Measurements from ENCODE around the gene SPRED3.
"Not testable (repeated sequence)": the region's sequence is repeated elsewhere in the genome, so short reads cannot be mapped to it uniquely, and the experiment has no call there.

Gene SPRED3

DNA sequence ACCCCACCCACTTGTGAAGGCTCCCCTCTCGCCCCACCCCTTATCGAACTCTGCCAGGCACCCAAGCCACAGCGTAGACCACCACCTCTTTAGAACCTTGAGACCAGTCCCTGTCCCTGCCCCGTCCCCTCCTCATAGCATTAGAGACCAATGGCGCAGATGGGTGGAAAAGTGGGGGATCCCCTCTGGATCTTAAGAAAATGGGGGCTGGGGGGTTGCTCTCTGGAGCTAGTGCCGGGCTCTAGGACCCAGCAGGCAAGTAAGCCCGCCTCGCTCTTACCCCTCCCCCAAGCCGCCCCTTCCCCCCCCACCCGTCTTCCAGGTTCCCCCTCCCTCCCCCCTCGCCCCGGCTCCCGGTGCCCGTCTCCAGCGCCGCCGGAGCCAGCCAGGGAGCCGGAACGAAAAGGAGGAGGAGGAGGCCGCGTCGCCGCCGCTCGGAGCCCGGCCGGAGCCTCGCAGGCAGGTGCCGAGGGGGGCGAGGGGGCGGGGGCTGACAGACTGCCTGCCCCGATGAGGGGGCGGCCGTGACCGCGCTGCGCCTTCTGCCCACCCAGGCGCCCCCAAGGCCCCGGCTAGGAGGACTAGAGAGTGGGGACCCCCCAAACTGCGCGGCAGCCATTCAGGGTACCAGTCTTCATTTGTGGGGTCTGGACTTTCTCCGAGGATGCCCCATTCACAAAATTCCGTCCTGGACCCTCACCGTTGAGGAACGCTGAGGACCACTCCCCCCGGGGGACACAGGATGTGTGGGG is at the start of gene SPRED3:
TSS of gene SPRED3 (plus strand) at position 349 of the 752 bp plus-strand sequence. CDS start 1,606 bp downstream, outside the sequence.
- DNase-seq: no peak

- not testable (repeated sequence) for DNase-seq
These were observed 49.5 kb upstream of the SPRED3 start for GRCh38 chr19:38339011-38339410.

DNA sequence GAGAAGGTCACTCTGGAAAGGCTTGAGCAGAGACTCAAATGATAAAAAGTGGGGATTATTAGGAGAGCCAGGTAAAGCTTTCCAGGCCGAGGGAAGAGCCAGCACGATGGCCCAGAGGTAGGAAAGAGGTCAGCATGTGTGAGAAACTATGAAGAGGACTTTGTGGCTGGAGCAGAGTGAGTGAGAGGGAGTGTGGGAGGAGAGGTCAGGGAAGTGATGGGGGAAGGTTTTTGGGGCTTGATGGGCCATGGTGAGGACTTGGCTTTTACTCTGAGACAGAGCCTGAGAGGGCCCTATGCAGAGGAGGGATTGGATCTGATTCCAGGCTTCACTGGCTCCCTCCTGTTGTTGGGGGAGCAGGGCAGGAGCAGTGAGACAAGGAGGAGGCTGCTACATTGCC is 47.6 kb upstream of the SPRED3 start:
- no peak for DNase-seq

DNA sequence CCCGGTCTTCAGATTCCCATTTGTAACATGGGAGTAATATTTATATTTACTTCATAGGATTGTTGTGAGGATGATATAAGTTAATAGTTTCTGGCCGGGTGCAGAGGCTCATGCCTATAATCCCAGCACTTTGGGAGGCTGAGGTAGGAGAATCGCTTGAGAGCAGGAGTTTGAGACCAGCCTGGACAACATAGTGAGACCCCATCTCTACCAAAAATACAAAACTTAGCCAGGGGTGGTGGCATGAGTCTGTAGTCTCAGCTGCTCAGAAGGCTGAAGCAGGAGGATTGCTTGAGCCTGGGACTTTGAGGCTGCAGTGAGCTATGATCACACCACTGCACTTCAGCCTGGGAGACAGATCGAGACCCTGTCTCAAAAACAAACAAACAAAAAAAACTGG is 41.7 kb upstream of the SPRED3 start:
- no peak for DNase-seq

DNA sequence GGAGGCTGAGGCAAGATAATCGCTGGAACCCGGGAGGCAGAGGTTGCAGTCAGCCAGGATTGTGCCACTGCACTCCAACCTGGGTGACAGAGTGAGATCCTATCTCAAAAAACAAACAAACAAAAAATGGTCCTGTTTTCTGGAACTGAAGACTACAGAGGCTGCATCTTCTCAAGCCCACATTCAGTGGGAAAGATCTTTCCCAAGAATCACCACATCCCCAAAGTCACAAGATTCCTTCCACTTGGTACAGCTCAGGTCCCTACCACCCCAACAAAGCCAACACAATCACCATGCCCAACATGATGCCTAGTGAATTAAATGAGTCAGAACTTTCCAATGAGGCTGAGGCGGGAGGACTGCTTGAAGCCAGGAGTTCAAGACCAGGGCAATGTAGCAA is 37.6 kb upstream of the SPRED3 start:
- no peak for DNase-seq

GRCh38 chr19:38351865-38352395 is 36.6 kb upstream of the SPRED3 start:
- DNase-seq: no peak

- no peak for DNase-seq
These were observed 35.9 kb upstream of the SPRED3 start for GRCh38 chr19:38352611-38353010.

DNA sequence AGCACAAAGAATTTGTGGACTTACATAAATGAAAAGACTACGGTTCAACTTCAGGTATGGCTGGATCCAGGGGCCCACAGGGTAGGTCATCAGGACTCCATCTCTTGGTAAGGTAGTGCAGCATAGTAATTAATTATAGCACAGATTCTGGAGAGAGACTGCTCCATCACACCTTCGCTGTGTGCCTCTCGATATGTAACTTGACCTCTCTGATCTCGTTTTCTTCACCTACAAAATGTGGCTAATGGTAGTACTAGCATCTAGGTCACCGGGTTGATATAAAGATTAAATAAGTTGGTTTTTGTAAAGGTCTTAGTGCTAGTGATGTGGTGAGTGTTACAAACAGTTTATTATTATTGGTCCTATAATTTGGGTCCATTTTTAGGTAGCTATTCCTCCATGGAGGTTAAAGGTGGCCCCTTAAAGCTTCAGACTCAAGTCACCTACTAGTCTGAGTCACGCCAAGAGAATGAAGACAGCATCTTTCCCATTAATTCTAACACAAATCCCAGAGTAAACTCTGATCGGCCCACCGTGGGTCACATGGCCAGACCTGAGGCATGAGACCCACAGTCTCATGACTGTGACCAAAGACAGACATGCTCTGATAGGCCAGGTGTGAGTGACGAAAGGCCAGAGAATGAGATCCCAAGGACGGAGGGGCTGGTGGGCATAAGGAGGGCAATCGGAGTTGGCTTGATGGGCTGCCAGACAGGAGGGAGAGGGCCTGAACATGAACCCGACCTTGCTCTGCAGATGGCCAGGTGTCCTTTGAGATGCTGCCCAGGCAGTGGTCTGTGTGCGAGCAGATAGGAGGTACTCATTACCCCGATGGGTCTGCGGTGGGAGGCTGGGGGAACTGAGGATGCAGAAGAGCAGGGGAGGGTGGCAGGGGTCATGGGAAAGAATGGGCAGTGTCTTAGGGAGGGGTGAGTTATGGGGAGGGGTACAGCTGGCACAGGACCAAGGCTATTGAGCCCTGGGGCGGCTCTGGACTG is 32.5 kb upstream of the SPRED3 start:
- no peak for DNase-seq

GRCh38 chr19:38358071-38358470 is 30.4 kb upstream of the SPRED3 start:
- no peak for DNase-seq

- no peak for DNase-seq
These were observed 29.1 kb upstream of the SPRED3 start for GRCh38 chr19:38359242-38360021.

DNA sequence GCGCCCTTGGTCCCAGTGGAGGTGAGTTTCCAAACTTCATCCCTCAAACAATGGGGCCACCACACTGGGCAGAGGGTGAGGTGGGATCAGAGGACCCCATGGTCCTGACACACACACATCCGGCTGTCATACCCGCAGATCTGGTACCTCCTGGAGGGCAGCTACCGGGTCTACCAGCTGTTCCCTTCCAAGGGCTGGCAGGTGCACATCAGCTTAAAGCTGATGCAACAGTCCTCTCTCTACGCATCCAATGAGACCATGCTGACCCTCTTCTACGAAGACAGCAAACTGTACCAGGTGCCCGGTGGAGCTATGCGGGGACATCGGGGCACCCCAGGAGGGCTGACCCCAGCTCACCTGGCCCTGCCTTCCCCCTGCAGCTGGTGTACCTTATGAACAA is 28.1 kb upstream of the SPRED3 start:
- DNase-seq: no peak

DNA sequence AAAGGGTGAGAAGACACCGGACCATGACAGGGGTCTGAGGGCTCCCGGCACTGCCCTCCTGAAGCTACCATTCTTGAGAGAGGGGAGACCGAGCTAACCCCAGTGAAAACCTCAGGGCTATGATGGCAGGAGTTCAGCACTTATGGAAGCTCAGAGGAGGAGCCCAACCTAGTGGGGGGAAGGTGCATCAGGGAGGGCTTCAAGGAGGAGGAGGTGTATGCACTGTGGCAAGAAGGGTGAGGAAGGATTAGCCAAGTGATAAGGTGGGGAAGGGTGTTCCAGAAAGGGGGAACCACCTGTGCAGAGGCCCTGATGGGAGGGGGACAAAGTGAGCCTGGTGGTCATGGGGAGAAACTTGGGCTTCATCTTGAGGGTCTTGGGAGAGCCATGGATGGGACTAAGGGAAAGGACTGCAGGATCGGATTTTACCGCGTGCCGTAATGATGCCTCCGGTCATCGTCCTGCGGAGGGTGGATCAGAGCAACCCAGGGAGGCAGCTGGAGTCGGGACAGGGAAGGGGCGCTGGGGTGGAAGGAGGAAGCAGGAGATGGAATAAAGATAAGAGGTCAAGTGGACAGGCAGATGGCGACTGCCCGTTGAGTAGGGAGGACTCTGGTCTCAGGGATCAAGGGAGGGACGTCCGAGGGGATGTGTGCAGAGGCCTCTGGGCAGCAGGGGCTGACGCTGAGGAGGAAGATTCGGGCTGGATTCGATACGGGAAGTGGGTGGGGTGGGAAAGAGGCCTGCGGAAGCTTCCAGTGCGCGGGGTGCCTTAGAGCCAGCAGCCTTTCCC is 27.5 kb upstream of the SPRED3 start:
- DNase-seq: no peak

DNA sequence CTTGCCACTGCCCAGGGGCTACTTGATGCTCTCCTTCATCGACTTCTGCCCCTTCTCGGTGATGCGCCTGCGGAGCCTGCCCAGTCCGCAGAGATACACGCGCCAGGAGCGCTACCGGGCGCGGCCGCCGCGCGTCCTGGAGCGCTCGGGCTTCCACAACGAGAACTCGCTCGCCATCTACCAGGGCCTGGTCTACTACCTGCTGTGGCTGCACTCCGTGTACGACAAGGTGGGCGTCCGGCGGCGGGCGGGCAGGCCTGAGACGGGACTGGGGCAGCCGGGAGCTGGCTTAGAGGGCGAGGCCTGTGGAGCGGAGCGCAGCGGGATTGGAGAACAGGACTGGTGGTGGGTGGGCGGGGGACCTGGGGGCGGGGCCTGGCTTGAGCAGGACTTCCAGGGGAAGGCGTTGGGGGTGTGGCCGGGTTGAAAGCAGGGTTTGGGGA is 26.8 kb upstream of the SPRED3 start:
- no peak for DNase-seq

- DNase-seq: no peak
These were observed 26.2 kb upstream of the SPRED3 start for GRCh38 chr19:38362076-38362945.

DNA sequence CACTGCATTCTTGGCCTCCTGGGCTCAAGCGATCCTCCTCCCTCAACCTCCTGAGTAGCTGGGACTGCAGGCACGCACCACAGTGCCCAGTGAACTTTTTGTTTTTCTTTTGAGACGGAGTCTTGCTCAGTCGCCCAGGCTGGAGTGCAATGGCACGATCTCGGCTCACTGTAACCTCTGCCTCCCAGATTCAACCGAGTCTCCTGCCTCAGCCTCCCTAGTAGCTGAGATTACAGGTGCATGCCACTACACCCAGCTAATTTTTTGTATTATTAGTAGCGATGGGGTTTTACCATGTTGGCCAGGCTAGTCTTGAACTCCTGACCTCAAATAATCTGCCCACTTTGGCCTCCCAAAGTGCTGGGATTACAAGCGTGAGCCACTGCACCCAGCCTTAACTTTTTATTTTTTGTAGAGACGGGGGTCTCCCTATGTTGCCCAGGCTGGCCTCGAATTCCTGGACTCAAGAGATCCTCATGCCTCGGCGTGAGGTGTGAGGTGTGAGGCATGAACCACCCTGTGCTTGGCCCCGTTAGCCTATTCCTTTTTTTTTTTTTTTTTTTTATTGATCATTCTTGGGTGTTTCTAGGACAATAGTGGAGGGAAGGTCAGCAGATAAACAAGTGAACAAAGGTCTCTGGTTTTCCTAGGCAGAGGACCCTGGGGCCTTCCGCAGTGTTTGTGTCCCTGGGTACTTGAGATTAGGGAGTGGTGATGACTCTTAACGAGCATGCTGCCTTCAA is 25.4 kb upstream of the SPRED3 start:
- DNase-seq: not testable (repeated sequence)

GRCh38 chr19:38367041-38367440 is 21.5 kb upstream of the SPRED3 start:
- DNase-seq: no peak

DNA sequence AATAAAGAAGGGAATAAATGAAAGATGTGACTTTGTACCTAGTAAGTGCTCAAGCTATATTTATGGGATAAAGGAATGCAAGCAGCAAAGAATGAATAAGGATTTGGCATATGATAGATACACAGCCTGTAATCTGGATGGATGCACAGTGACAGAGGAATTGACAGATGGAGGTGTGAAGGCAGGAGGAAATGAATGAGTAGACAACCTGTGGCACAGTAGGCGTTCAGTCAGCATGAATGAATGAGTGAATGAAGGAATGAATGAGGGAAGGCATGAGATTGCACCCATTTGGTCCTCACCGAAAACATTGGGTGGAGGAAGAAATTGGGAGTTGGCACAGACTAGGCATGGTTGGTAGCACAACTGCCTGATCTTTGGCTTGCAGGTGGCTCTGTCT is 18.9 kb upstream of the SPRED3 start:
- DNase-seq: no peak

GRCh38 chr19:38370299-38370698 is 18.2 kb upstream of the SPRED3 start:
- no peak for DNase-seq

DNA sequence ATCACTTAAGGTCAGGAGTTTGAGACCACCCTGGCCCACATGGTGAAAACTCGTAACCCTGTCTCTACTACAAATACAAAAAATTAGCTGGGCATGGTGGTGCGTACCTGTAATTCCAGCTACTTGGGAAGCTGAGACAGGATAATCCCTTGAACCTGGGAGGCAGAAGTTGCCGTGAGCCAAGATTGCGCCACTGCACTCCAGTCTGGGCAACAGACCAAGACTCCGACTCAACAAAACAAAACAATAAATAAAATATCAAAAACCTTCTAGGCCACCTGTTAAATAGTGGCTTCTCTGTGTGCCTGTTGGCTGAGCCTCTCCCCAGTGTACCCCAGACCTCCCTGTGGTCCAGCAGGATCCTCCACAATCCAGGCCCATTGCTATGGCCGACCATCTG is 17.4 kb upstream of the SPRED3 start:
- DNase-seq: no peak

GRCh38 chr19:38373907-38374331 is 14.6 kb upstream of the SPRED3 start:
- DNase-seq: no peak

Measured in GF-D8 (cell line).